NCI-H2196 (cell line): ENCODE data around the gene CDC14B.

Source experiments
- DNase-seq: peaks from one replicate; lab custom pipeline; 2025; ENCODE audit not compliant: unreplicated experiment; lab: John Stamatoyannopoulos, UW

Gene CDC14B

DNA sequence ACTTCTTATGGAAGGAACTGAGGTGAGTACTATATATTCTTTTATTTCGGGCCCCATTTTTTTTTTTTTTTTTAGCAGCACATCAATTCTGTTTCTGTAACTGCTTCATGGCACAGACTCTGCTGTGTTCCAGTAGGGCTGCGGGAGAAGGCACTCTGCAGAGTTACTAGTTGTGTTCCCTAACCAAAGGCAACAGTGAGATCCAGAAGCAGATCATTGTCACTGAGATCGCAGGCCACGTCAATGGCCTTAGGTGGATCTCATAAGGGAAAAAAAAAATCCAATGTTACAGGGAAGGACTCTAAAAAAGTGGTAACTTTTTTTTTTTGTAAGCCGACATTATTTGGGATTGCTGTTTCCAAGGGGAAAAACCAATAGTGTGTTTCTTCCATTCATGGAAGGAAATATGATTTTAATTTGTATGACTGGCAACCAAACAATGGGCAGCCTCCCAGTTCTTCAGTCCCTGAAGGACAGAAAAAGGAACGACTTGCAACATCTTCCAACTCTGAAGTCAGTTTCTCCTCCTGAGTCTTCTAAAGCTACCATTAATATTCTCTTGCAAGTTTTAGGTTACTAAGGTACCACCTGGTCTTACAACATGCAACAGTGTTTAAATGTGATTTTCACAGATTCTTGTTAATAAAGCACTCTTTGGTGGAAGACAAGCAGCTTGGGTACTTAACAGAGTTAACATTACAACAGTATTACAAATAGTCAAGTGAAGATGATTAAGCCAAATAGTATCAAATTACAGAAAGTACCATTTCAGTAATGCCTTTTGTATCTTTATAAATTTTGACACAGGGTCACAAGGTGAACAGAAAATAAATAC, 116.9 kb downstream of the CDC14B start:
- DNase-seq = no peak

- no peak for DNase-seq
Measured at GRCh38 chr9:96501633-96502538, 117.8 kb downstream of the CDC14B start.

DNA sequence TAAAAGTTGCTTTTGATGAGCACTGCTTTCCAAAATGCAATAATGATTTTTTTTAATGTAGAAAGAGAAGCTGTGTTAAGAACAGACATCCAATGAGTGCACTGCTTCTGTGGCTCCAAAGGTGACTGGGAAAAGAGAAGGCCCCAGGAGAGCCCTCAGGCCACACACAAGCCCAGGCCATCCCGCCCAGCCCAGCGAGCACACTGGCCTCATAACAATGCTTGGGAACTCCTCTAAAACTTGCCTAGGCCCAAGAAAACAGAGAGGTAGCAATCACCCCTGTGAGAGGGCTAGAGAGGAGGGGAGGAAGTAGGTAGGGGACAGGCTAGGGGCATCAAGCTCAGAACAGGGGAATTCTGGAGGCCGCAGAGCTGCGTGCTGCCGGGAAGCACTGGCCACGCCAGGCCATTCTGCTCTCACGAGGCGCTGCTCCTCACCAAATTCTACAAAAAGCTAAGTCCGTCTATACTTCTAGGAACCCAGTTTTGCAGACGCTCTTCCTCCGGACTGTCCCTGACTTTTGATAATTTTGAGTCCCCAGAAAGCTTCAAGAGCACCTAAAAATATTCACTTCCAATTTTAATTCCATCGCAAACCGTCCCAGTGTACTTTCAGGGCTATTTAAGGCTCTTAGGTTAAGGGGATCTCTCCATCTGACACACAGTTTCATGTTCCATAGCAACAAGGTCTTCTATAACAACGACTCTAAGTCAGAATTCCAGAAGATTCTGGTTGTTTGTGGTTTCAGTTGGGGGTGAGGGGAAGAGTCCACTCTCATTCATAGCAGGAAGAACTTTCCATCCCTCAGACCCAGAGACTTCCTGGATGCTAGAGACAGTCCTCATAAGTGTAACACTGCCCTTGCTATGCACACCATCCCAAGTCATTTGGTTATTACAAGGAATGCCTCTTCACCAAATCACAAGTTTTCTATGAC, 118.7 kb downstream of the CDC14B start:
- no peak for DNase-seq

DNA sequence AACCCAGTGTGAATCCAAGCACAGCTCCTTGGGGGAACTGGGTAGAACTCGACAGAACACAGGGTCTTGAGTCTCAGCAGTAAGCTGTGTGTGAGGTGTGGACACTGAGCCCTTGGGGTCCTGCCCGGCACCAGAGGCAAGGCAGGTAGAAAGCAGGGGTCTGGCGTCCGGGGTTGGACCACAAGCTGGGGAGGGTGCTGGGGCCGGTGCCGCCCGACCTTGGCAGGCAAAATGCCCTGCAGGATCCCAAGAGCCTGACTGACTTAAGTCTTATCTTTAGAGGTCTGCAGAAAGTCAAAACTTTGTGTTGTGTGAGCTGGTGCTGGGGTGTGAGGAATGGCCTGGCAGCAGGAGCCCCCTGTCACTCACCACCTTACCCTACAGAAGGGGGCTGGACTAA, 120.4 kb downstream of the CDC14B start:
- no peak for DNase-seq

GRCh38 chr9:96498796-96499195, 120.8 kb downstream of the CDC14B start:
- no peak for DNase-seq

- no peak for DNase-seq
Measured at GRCh38 chr9:96497117-96497399, 122.6 kb downstream of the CDC14B start.

GRCh38 chr9:96496368-96497116, 123.1 kb downstream of the CDC14B start:
- no peak for DNase-seq

DNA sequence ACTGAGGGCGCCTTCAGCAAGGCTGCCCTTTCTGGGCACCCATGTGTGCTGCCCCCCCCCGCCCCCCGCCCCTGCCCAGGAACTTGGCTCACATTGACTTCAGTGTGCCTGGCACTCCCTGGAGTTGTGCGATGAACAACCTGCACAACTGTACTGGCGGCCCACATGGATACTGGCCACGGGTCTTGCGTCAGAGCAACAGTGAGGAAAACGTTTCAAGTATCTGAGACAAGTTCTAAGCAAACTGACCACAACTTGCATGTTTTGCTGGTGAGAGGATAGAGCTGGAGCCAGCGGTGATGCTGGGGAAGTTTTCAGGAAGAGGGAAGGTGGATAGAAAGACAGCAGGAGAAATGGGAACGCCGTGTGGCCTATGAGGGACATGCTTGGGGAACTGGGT, 124.3 kb downstream of the CDC14B start:
- DNase-seq = no peak

DNA sequence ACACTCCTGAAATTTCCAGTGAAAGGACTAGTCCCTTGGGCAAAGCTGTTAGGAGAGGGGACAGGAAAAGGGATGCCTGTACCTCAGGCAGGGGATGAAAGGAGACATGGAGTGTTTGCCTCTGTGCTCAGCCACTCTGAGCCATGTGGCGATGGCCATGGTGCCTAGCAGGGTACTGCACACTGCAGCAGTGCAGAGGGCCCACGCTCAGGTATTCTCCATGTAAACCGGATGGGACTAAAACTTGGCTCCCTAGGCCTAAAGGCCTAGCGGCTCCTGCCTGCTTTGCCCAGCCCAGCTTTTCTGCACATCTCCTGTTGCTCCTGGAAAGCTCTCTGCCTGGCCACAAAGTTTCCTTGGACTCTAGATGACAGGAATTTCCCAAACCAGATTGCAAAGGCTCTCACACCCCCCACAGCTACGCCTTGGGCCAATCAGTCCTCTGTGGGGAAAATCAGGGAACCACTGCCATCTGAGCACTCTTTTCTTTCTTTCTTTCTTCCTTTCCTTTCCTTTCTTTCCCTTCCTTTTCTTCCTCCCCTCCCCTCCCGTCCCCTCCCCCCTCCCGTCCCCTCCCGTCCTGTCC, 125.3 kb downstream of the CDC14B start:
- DNase-seq = no peak

GRCh38 chr9:96493757-96494156, 125.9 kb downstream of the CDC14B start:
- no peak for DNase-seq

DNA sequence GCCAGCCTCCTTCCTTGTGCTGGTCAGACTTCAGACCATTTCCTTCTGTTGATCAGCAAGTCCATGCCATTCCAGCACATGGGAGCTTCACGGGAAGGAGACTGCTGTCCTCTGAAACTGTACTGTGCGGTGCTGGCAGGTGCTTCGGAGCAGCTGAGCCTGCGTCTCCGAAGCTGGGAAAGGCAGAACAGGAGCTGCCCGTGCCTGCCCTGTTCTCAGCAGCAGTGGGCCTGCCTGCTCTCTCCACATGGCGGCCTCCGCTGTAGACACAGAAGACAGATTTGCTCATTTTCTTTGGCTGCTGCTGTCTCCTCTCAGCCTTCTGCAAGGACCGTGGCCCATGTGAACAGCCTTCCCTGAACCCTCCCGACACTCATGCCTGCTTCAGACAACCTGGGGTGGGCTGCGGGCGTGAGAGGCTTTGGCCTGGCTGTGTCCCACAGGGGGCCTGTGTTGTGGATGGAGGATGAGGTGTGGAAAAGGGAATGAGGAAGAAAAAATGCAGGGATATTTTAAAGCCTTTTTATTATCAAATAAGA, 126.6 kb downstream of the CDC14B start:
- no peak for DNase-seq

GRCh38 chr9:96491880-96492525, 127.6 kb downstream of the CDC14B start:
- DNase-seq = no peak

GRCh38 chr9:96491079-96491879, 128.4 kb downstream of the CDC14B start:
- DNase-seq = no peak

DNA sequence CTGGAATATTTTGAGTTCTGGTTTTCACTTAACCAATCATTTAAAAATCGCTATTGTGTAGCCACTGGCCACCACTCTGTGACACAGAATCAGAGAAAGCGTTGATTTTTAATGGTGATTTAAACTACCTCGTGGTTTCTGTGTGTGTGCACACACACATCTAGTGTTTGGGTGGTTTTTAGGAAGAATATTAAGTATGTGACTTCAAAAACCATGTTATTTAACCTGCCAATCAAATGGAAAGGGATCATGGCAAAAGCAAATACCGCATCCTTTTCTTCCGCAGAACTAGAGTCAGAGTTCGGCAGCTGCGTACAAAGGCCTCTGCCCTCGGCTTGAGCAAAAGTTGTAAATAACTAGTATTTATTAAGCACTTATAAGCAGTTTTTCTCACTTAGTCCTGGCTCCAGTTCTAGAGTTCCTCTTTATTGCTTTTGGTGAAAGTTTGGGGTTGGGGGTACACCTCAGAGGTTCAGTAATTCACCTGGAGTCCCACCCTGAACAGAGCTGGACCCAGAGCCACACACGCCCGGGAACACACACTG, 129.0 kb downstream of the CDC14B start:
- DNase-seq = no peak

DNA sequence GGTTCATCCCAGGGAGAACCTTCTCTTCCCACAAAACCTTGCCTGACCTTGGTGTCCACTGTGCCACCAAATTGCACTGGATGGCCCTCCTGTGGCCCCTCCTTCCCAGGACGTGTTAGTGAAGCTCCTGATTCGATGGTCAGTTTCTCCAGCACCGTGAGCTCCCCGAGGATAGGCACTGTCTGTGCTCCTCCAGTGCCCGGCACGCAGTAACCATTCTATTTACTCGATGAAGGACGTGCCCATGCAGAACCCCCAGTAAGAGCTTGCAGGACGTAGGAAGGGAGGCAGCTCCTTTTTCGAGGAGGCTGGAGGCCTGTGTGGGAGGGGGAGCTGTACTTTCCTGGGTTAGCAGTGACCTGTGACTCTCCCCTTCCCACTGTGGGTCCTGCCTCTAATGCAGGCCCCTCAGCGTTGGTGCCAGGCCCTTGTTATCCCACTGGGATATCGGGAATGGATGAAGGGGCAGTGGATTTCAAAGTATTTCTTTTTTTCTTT, 130.1 kb downstream of the CDC14B start:
- no peak for DNase-seq

DNA sequence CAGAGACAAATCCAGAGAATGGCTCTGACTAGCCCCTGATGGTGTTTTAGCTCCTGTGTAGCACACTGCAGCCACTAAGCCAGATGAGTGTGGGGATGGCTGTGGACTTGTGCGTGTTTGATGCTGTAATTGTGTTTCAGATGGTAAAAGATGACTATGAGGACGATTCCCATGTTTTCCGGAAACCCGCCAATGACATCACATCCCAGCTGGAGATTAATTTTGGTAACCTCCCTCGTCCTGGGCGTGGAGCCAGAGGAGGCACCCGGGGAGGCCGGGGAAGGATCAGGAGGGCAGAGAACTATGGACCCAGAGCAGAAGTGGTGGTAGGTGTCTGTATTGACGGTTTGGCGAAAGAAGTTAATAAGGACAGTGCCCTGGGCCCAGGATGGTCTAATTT, 131.7 kb downstream of the CDC14B start:
- DNase-seq = no peak

GRCh38 chr9:96487029-96487396, 132.6 kb downstream of the CDC14B start:
- DNase-seq = no peak

GRCh38 chr9:96486386-96487028, 133.1 kb downstream of the CDC14B start:
- no peak for DNase-seq
